NCI-H2107 treated with DMSO at 0.1 percent for 48 hours (cell line): ENCODE measurements around the gene OGDH.
"Not testable (repeated sequence)": the region's sequence is repeated elsewhere in the genome, so short reads cannot be mapped to it uniquely, and the experiment has no call there.

ENCODE experiments used
- DNase-seq: peaks from one replicate; lab custom pipeline; 2025; ENCODE audit not compliant: unreplicated experiment; lab: John Stamatoyannopoulos, UW

The OGDH gene

GRCh38 chr7:44666566-44666965, 60.1 kb downstream of the OGDH start:
- no peak for DNase-seq

GRCh38 chr7:44667190-44667589, 60.8 kb downstream of the OGDH start:
- no peak for DNase-seq

- DNase-seq = no peak
Measured at GRCh38 chr7:44671069-44671468, 64.6 kb downstream of the OGDH start.

- no peak for DNase-seq
Measured at GRCh38 chr7:44673324-44673723, 66.9 kb downstream of the OGDH start.

GRCh38 chr7:44673771-44674170, 67.3 kb downstream of the OGDH start:
- no peak for DNase-seq

- DNase-seq = no peak
Measured at GRCh38 chr7:44674381-44674780, 68.0 kb downstream of the OGDH start.

- no peak for DNase-seq
Measured at GRCh38 chr7:44676776-44677175, 70.3 kb downstream of the OGDH start.

GRCh38 chr7:44678101-44678470, 71.7 kb downstream of the OGDH start:
- DNase-seq = no peak

- no peak for DNase-seq
Measured at GRCh38 chr7:44678471-44679179, 72.2 kb downstream of the OGDH start.

GRCh38 chr7:44681645-44682044, 75.2 kb downstream of the OGDH start:
- no peak for DNase-seq

- DNase-seq = no peak
Measured at GRCh38 chr7:44685723-44686122, 79.3 kb downstream of the OGDH start.

- DNase-seq = no peak
Measured at GRCh38 chr7:44689427-44689826, 83.0 kb downstream of the OGDH start.

- DNase-seq = no peak
Measured at GRCh38 chr7:44693641-44694313, 87.3 kb downstream of the OGDH start.

- DNase-seq = no peak
Measured at GRCh38 chr7:44694326-44694725, 87.9 kb downstream of the OGDH start.

GRCh38 chr7:44694766-44695165, 88.3 kb downstream of the OGDH start:
- no peak for DNase-seq

GRCh38 chr7:44695756-44696155, 89.3 kb downstream of the OGDH start:
- DNase-seq = no peak

GRCh38 chr7:44696728-44697127, 90.3 kb downstream of the OGDH start:
- DNase-seq = no peak

GRCh38 chr7:44697136-44698045, 91.0 kb downstream of the OGDH start:
- DNase-seq = no peak

- no peak for DNase-seq
Measured at GRCh38 chr7:44698046-44698580, 91.7 kb downstream of the OGDH start.

- DNase-seq = not testable (repeated sequence)
Measured at GRCh38 chr7:44699598-44699997, 93.2 kb downstream of the OGDH start.

GRCh38 chr7:44700322-44700721, 93.9 kb downstream of the OGDH start:
- DNase-seq = no peak
